HCT116 (cell line): ENCODE measurements around the gene CD96. TPM values are rescaled to one million over a fixed set of nuclear protein-coding genes. Genes with fewer than 3 reads are reported as not detected.

ENCODE experiments used
- ATAC-seq: fragments of 200-7000 bp; cut with Tn5 transposase; 2 replicates; pipeline ENCODE4 v1.9.1; 2020; ENCODE audit warnings: mild to moderate bottlenecking, moderate library complexity
- BruUV-seq: library from RNA; stranded (reverse); fragments of 400-500 nt; replicated peaks from 2 replicates; lab custom pipeline; 2021; lab: Mats Ljungman, UMichigan
- CTCF ChIA-PET: fragments of 300-600 bp; sonication (Branson Sonifier 250); formaldehyde crosslinking; loops from one replicate; lab custom pipeline; 2021; ENCODE audit warnings: antibody characterized with exemption; lab: Charles Lee
- POLR2A ChIA-PET: fragments of 300-600, 350-600 bp; sonication (Branson Sonifier 250); formaldehyde crosslinking; loops from one replicate; lab custom pipeline; 2021; ENCODE audit warnings: antibody characterized with exemption; lab: Charles Lee
- RAD21 ChIA-PET, 2 experiments: fragments of 300-600 bp; sonication (Branson Sonifier 250); formaldehyde crosslinking; loops; one replicate each; lab custom pipeline; 2023; ENCODE audit warnings: low total read pairs in 2 of 2; ENCODE audit not compliant: uncharacterized antibody in 2 of 2, unreplicated experiment in 2 of 2, low non-redundant PET in 1 of 2; lab: Charles Lee
- DNase-seq: peaks from one replicate; pipeline ENCODE4 v3.0.0-alpha.2; 2010; ENCODE audit warnings: low read depth, low spot score
- H2AFZ ChIP-seq: fragments of 200-600 bp; shearing (Covaris generic), sonication (generic); 2 replicates; pipeline ENCODE4 v1.6.1; 2017; ENCODE audit warnings: low read depth, mixed run types, mixed read lengths, antibody characterized with exemption, low read length; ENCODE audit not compliant: poor library complexity, severe bottlenecking
- H3K27ac ChIP-seq: 2 replicates; pipeline ENCODE4 v1.5.1; 2012; ENCODE audit warnings: low read depth, low read length
- H3K27me3 ChIP-seq: fragments of 200-600 bp; sonication (generic); 2 replicates; pipeline ENCODE4 v1.6.1; 2016; ENCODE audit warnings: mixed run types, low read length, mixed read lengths; ENCODE audit not compliant: insufficient read depth
- H3K36me3 ChIP-seq, 2 experiments: fragments of 200-500 bp in 1 of 2; fragments of 200-600 bp in 1 of 2; sonication (Bioruptor generic) in 1 of 2; sonication (generic) in 1 of 2; 2 replicates each; pipeline versions ENCODE4 v1.5.1 to v1.6.1; 2014 to 2016; ENCODE audit warnings: low read length in 2 of 2, inconsistent platforms in 1 of 2, mixed read lengths in 1 of 2, mixed run types in 1 of 2; ENCODE audit not compliant: insufficient read depth in 2 of 2, control insufficient read depth in 1 of 2
- H3K4me1 ChIP-seq, 2 experiments: fragments of 200-600 bp in 1 of 2; sonication (generic) in 1 of 2; 2 replicates each; pipeline versions ENCODE4 v1.5.1 to v1.6.1; 2012 to 2017; ENCODE audit warnings: low read length in 2 of 2, inconsistent platforms in 1 of 2, mild to moderate bottlenecking in 1 of 2, mixed read lengths in 1 of 2, mixed run types in 1 of 2, moderate library complexity in 1 of 2; ENCODE audit not compliant: insufficient read depth in 2 of 2, control insufficient read depth in 1 of 2
- H3K4me2 ChIP-seq: fragments of 200-600 bp; sonication (generic); 2 replicates; pipeline ENCODE4 v1.6.1; 2017; ENCODE audit warnings: mixed run types, low read length, mixed read lengths
- H3K4me3 ChIP-seq, 2 experiments: fragments of 200-600 bp in 1 of 2; sonication (generic) in 1 of 2; replicated peaks in 1 of 2; 2 replicates each; pipeline ENCODE4 v1.5.1; 2011 to 2016; ENCODE audit warnings: low read length in 2 of 2, control low read depth in 1 of 2, low read depth in 1 of 2, mild to moderate bottlenecking in 1 of 2, mixed read lengths in 1 of 2, mixed run types in 1 of 2
- H3K79me2 ChIP-seq: fragments of 200-600 bp; sonication (generic); 2 replicates; pipeline ENCODE4 v1.6.1; 2017; ENCODE audit warnings: mild to moderate bottlenecking, mixed run types, low read length, moderate library complexity, mixed read lengths; ENCODE audit not compliant: insufficient read depth
- H3K9ac ChIP-seq: fragments of 200-600 bp; sonication (generic); 2 replicates; pipeline ENCODE4 v1.6.1; 2016; ENCODE audit warnings: low read length, mixed read lengths
- H3K9me2 ChIP-seq: fragments of 200-600 bp; sonication (generic), shearing (Covaris generic); 2 replicates; pipeline ENCODE4 v1.6.1; 2017; ENCODE audit warnings: mixed run types, mild to moderate bottlenecking, moderate library complexity; ENCODE audit not compliant: insufficient read depth
- H3K9me3 ChIP-seq, 2 experiments: fragments of 200-500 bp in 1 of 2; fragments of 200-600 bp in 1 of 2; sonication (Bioruptor generic) in 1 of 2; sonication (generic) in 1 of 2; 2 replicates each; pipeline ENCODE4 v1.6.1; 2014 to 2017; ENCODE audit warnings: low read length in 2 of 2, mixed read lengths in 2 of 2, inconsistent platforms in 1 of 2, low read depth in 1 of 2, mild to moderate bottlenecking in 1 of 2, mixed run types in 1 of 2, moderate library complexity in 1 of 2; ENCODE audit not compliant: control insufficient read depth in 1 of 2, insufficient read depth in 1 of 2
- H4K20me1 ChIP-seq: fragments of 200-600 bp; sonication (generic), shearing (Covaris generic); 2 replicates; pipeline ENCODE4 v1.6.1; 2017; ENCODE audit warnings: mixed run types, mild to moderate bottlenecking, moderate library complexity; ENCODE audit not compliant: insufficient read depth
- CBX3 ChIP-seq: IDR thresholded peaks from 2 replicates; pipeline ENCODE4 v1.6.1; 2012; ENCODE audit warnings: low read depth
- CEBPB ChIP-seq: IDR thresholded peaks from 2 replicates; pipeline ENCODE4 v1.6.1; 2012; ENCODE audit warnings: low read depth
- CTCF ChIP-seq, 3 experiments: fragments of 200-600 bp in 1 of 3; sonication (generic) in 1 of 3; IDR thresholded peaks in 2 of 3; conservative IDR thresholded peaks in 1 of 3; 2 replicates each; pipeline ENCODE4 v1.5.1; 2012 to 2017; ENCODE audit warnings: low read depth in 2 of 3, low read length in 2 of 3, antibody characterized with exemption in 1 of 3, borderline replicate concordance in 1 of 3, control low read depth in 1 of 3, mild to moderate bottlenecking in 1 of 3, mixed read lengths in 1 of 3, mixed run types in 1 of 3, moderate library complexity in 1 of 3; ENCODE audit not compliant: insufficient read depth in 1 of 3
- EGR1 ChIP-seq: IDR thresholded peaks from 2 replicates; pipeline ENCODE4 v1.6.1; 2012; ENCODE audit warnings: low read depth
- ELF1 ChIP-seq: IDR thresholded peaks from 2 replicates; pipeline ENCODE4 v1.6.1; 2012; ENCODE audit warnings: low read depth, borderline replicate concordance
- POLR2A ChIP-seq: IDR thresholded peaks from 2 replicates; pipeline ENCODE4 v1.7.0; 2011; ENCODE audit warnings: borderline replicate concordance; ENCODE audit not compliant: insufficient read depth, insufficient read length; ENCODE audit errors: extremely low read depth
- SRF ChIP-seq: IDR thresholded peaks from 2 replicates; pipeline ENCODE4 v1.6.1; 2012; ENCODE audit warnings: low read depth
- TCF7L2 ChIP-seq: IDR thresholded peaks from 2 replicates; pipeline ENCODE4 v1.7.0; 2011; ENCODE audit warnings: borderline replicate concordance, inconsistent platforms; ENCODE audit not compliant: insufficient read depth, insufficient read length; ENCODE audit errors: extremely low read depth
- ZFX ChIP-seq: fragments of 450-650 bp; IDR thresholded peaks from 2 replicates; pipeline ENCODE4 v1.6.1; 2017
- intact Hi-C: fragments of 100-400 bp; cut with micrococcal nuclease; formaldehyde crosslinking; loops from 2 replicates; pipeline ENCODE4 v1.10.0; 2022
- total RNA-seq: library from RNA; stranded (reverse); gene quantifications from one replicate; pipeline ENCODE4 v1.2.1, GENCODE V29; 2021; ENCODE audit not compliant: unreplicated experiment
- TF ChIP-seq, protein P1 (sequence below): IDR thresholded peaks from 2 replicates; pipeline ENCODE4 v1.6.1; 2011; ENCODE audit warnings: mild to moderate bottlenecking, low read length, moderate library complexity; ENCODE audit not compliant: insufficient replicate concordance; ENCODE audit errors: extremely low read depth
- TF ChIP-seq, protein P2 (sequence below): IDR thresholded peaks from 2 replicates; pipeline ENCODE4 v1.6.1; 2012

Gene CD96
- total RNA-seq, 1 experiment from 2014 or later = 0.42 TPM

- H3K9me3 ChIP-seq = no peaks in the 10 kb centered on the region
- H3K9ac ChIP-seq = no peak overlapping the region
- H3K27ac ChIP-seq = no peak overlapping the region
- ChIA-PET CTCF (no interaction called here), POLR2A (no interaction called here), RAD21 (no interaction called here)
- TF ChIP-seq ZFX (no peak), CEBPB (no peak), TCF7L2 (no peak), ELF1 (no peak), EGR1 (no peak), SRF (no peak), CBX3 (no peak), CTCF (IDR thresholded peaks at IDR 0.05 in 2 of 3, conservative IDR thresholded peaks at IDR 0.05 in 1 of 3; ENCODE audit: borderline replicate concordance in 1 of 3, insufficient read depth in 1 of 3, low read depth in 2 of 3, low read length in 2 of 3) (no peak), POLR2A (no peak)
- TF ChIP-seq, protein P1, sequence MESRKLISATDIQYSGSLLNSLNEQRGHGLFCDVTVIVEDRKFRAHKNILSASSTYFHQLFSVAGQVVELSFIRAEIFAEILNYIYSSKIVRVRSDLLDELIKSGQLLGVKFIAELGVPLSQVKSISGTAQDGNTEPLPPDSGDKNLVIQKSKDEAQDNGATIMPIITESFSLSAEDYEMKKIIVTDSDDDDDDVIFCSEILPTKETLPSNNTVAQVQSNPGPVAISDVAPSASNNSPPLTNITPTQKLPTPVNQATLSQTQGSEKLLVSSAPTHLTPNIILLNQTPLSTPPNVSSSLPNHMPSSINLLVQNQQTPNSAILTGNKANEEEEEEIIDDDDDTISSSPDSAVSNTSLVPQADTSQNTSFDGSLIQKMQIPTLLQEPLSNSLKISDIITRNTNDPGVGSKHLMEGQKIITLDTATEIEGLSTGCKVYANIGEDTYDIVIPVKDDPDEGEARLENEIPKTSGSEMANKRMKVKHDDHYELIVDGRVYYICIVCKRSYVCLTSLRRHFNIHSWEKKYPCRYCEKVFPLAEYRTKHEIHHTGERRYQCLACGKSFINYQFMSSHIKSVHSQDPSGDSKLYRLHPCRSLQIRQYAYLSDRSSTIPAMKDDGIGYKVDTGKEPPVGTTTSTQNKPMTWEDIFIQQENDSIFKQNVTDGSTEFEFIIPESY = no peak
- TF ChIP-seq, protein P2, sequence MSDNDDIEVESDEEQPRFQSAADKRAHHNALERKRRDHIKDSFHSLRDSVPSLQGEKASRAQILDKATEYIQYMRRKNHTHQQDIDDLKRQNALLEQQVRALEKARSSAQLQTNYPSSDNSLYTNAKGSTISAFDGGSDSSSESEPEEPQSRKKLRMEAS = no peak
- no peaks in the 10 kb centered on the region for H3K9me2 ChIP-seq
- H3K4me2 ChIP-seq = no peak overlapping the region
- H3K27me3 ChIP-seq = no peaks in the 10 kb centered on the region
- no peaks in the 10 kb centered on the region for H3K79me2 ChIP-seq
- peaks cover 8 to 10% of the 10 kb centered on the region in 2 experiments for H3K4me1 ChIP-seq
- no TSS peak for BruUV-seq
- ATAC-seq (no peak), DNase-seq (no peak)
- H2AFZ ChIP-seq = no peak overlapping the region
- no peaks in the 10 kb centered on the region for H3K36me3 ChIP-seq
- no peaks in the 10 kb centered on the region for H4K20me1 ChIP-seq
- intact Hi-C loops = no loop called here
- no peak overlapping the region for H3K4me3 ChIP-seq
Observed at GRCh38 chr3:111568355-111568754, 26.4 kb downstream of the CD96 start.
